HT1080 (cell line): ENCODE measurements around the gene GAB3. TPM values are rescaled to one million over a fixed set of nuclear protein-coding genes. Genes with fewer than 3 reads are reported as not detected.
A peak's percentile ranks its signal among the peaks of the same experiment; 100 is the strongest.
"Not testable (repeated sequence)": the region's sequence is repeated elsewhere in the genome, so short reads cannot be mapped to it uniquely, and the experiment has no call there.

Experiments
- DNase-seq: peaks from one replicate; pipeline ENCODE4 v3.0.0-alpha.2; 2015; ENCODE audit warnings: low read depth
- total RNA-seq: library from RNA; depleted of rRNA; stranded (reverse); fragments of >200 nt; shearing (Covaris generic); gene quantifications from 2 replicates; pipeline ENCODE4 v1.2.3, GENCODE V29; 2014

The GAB3 gene
- total RNA-seq, 1 experiment from 2014 or later, result 17.5 TPM

DNA sequence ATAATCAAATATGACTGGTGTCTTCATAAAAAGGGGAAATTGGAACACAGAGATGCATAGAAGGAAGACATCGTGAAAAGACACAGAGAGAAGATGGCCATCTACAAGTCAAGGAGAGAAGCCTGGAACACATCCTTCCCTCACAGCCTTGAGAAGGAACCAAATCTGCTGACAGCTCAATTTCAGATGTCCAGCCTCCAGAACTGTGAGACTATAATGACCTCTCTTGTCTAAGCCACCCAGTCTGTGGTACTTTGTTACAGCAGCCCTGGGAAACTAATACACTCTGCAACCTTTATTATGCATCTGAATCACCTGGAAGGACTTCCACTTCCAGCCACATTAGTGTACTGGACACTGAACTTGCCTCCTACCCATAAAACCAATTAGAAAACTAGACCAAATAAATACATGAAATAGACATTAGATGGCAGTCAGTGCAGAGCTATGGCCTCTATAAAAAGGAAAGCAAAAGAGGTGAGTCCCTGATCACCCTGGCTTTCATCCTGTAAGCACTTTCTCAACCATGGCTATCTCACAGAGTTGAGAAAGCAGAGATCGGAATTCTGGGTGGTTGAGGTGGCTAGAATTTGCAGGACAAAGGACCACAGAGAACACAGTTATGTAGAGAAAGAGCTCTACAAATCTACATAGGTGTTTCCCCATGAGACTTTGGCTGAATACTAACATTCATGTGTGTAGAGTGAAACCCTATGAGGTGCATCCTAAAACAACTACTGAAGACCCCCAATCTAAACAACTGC, 25.7 kb downstream of the GAB3 start:
- no peak for DNase-seq

GRCh38 chrX:154721155-154721554, 29.7 kb downstream of the GAB3 start:
- no peak for DNase-seq

GRCh38 chrX:154720067-154720466, 30.8 kb downstream of the GAB3 start:
- no peak for DNase-seq

DNA sequence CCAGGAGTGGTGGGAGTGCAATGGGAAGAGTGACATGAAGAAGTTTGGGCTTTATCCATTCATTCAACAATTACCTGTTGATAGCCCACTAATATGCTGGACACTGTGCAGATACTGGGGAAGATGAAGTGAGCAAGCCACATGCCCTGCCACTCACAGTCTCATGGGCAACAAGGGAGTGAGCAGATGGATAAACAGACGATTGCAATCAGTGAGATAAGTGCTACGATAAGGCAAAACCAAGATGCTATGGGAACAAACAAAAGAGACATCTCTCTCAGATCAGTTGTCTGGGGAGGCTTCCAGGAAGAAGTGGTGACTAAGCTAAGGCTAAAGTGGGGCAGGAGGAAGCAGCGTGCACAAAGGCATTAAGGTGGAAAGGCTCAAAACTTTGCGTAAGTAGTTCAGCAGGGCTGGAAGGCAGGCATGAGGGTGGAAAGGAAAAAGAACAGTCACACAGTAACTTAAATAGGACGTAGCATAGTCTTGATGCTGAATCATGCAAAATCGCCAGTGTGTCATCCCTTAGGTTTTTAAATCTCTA, 31.7 kb downstream of the GAB3 start:
- DNase-seq, result peak; percentile 76

DNA sequence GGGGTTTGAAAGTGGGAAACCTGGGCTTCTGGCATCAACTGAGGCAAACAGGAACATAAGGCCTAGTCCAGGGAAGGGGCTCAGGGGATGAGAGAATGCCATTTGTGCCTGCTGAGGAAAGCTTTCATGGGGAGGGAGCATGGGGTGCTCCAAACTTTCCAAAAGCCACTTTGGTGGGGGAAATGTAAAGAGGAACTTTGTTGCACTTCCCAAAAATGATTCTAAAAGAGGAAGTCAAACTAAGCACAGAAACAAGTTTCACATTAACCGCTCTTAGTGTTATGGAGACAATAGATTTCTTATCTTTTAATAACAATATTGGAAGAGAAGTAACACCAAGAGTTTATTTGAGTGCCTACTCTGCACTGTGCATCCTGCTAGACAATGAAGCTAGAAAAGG, 32.3 kb downstream of the GAB3 start:
- no peak for DNase-seq

DNA sequence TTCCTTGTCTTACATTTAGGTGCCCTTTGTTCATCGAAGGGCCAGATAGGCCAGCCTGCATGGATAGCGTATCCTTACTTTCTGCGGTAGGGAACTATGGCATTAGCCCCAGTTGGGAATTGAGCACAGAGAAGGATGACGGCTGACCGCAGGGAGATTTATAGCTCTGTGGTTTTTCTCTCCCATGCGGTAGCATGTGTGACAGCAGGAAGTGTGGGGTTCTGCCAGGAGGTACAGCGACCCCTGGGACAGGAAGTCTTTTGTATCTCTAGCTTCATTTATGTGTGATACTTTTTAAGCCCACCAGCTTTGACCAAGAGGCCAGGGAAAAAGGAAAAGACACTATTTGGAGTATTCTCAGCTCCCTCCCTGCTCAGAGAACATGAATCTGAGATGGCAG, 33.1 kb downstream of the GAB3 start:
- DNase-seq, result peak; percentile 73

GRCh38 chrX:154715825-154716224, 35.1 kb downstream of the GAB3 start:
- no peak for DNase-seq

DNA sequence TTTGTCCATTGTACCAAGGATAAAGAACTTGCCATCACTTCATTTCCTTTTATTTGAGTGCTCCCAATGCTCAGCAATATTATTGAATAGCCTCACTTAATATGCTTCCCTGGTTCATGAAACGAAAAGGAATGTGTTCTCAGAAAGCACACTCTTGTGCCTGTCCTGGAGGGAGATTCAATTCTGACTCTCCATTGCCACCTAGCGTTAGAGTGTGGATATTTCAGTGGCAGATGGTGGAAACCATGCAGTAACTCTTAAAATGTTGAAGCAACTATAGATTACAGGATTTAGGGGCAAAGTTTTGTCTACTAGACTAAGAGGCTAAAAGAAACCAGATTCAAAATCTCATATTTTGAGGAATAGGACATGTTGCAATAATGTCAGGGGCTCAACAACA, 36.0 kb downstream of the GAB3 start:
- DNase-seq, result peak; percentile 34

- DNase-seq, result peak; percentile 80
Observed at GRCh38 chrX:154712781-154713740, 37.8 kb downstream of the GAB3 start.

DNA sequence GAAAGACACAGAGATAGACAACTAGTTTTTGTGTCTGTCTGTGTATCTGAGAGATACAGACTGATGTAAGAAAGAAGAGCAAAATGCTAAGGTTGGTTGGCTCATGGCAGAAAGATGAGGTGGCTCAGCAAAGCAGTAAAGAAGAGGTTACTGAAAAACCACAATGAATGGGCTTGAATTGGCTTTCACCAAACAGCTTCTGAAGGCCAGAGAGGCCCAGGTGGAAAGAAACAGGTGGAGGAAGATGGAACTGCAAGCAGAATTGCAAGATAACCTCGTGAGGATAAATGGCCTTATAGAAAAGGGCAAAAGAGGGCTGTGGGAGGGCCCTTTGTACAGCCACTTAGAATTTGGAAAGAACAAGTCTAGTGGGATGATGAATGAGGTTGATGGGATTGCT, 39.6 kb downstream of the GAB3 start:
- no peak for DNase-seq

DNA sequence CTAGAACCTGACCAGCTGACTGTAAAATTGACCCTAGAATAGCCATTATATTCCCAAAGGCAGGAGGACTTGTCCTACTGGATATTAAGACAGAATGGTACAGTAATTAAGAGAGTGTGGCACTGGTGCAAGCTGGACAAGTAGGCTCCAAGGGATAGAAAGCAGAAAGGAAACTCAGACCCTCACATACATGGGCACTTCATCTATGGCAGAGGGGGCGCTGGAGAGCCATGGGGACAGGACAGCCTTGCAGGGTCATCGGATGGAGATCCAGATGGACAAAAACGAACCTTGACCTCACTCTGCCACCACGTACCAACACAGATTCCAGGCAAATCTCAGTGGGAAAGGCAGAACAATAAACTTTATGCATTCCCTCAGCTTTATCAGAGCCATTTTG, 40.6 kb downstream of the GAB3 start:
- DNase-seq, result no peak

GRCh38 chrX:154698630-154699248, 52.1 kb downstream of the GAB3 start:
- DNase-seq, result no peak

GRCh38 chrX:154696676-154697045, 54.2 kb downstream of the GAB3 start:
- no peak for DNase-seq

DNA sequence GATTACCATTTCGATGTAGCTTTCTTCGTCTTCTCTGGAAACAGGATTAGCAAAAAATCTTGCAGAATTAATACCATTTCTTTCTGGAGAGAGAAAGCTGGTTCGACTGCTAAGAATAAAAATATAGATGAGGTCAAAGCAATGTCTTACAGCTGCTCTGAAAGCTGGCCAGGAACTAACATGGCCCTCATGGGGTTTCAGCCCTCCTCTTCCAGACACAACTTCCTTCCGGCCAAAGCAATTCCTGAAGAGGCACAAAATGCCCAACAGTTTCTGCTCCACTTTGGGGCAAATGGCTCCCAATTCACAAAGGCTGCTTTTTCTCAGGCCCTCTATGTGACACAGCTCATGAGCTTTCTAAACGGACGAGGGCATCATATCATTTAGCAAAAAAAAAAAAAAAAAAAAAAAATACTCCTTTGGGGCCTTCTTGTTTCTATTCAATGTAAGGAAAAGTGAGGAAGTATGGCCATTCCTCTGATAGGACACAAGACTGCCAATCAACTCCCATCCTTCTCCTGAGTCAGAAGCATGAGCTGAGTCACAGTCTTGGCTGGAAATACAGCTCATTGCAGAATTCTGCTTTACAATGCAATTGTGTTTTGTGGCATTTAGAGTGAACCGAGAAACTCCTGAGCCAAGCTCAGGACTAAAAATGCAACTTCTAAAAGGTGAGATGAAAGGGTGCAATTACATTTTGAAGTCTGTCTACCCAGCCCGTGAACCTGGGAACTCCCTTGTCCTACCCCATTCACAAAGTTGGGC, 54.8 kb downstream of the GAB3 start:
- DNase-seq, result peak; percentile 86

DNA sequence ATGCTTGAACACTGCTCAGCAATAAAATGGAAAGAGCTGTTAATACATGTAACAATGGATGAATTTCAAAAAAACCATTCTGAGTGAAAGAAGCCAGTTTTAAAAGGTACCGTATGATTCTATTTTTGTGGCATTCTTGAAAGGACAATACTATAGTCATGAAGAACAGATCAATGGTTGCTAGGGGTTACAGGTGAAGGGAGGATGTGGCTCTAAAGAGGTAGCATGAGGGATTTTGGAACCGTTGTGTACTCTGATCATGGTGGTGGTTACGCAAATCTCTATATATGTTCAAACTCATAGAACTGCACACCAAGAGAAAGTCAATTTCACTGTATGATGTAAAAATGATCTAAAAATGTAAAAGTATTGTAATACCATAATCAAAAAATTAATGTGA, 57.5 kb downstream of the GAB3 start:
- no peak for DNase-seq

GRCh38 chrX:154690438-154690837, 60.4 kb downstream of the GAB3 start:
- DNase-seq, result not testable (repeated sequence)

GRCh38 chrX:154672084-154672483, 78.8 kb downstream of the GAB3 start:
- not testable (repeated sequence) for DNase-seq

DNA sequence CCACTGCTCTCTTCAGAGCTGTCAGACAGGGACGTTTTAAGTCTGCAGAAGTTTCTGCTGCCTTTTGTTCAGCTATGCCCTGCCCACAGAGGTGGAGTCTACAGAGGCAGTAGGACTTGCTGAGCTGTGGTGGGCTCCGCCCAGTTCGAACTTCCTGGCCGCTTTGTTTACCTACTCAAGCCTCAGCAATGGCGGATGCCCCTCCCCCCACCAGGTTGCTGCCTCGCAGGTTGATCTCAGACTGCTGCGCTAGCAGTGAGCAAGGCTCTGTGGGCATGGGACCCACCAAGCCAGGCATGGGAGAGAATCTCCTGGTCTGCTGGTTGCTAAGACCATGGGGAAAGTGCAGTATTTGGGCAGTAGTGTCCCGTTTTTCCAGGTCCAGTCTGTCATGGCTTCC, 80.0 kb downstream of the GAB3 start:
- DNase-seq, result not testable (repeated sequence)

DNA sequence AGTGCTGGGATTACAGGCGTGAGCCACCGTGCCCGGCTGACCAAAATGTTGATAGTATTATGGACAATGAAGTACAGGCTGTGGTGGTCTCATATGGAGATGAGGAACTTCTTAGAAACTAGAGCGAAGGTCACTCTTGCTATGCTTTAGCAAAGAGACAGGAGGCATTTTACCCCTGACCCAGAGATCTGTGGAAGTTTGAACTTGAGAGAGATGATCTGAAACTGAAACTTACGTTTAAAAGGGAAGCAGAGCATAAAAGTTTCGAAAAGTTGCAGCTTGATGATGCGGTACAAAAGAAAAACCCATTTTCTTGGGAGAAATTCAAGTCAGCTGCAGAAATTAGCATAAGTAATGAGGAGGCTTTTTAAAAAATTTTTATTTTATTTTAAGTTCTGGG, 89.0 kb downstream of the GAB3 start:
- no peak for DNase-seq

- no peak for DNase-seq
Observed at GRCh38 chrX:154661170-154661569, 89.7 kb downstream of the GAB3 start.

DNA sequence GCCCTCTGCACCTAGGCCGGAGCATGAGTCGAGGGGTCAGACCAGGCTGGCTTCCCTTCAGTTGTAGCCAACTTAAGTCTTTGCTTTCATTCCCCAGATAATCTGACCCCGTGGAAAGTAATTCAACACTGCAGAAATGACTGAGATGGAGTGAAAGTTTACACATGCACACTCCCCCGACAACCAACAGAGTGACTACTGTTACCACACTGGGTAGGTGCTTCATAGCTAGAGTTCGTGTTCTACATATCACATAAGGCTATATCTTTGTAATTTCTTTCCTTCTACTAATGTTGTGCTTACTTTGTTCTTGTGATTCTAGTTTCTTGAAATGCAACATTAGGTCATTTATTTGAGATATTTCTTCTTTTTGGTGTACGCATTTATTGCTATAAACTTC, 90.3 kb downstream of the GAB3 start:
- DNase-seq, result no peak
